Panc1 (cell line): ENCODE measurements around the gene BCS1L.
A peak's percentile ranks its signal among the peaks of the same experiment; 100 is the strongest.

Experiments used
- POLR2AphosphoS5 ChIP-seq: IDR thresholded peaks from 2 replicates; pipeline ENCODE4 v1.6.1; 2012; ENCODE audit warnings: mild to moderate bottlenecking, low read depth, low read length, moderate library complexity
- SIN3A ChIP-seq: IDR thresholded peaks from 2 replicates; pipeline ENCODE4 v1.6.1; 2012; ENCODE audit warnings: low read depth, mild to moderate bottlenecking, low read length, moderate library complexity, borderline replicate concordance; ENCODE audit not compliant: insufficient read depth
- TF ChIP-seq, protein P1 (sequence below): fragments of 450-650 bp; IDR thresholded peaks from 2 replicates; pipeline ENCODE4 v1.5.1; 2017; ENCODE audit warnings: mild to moderate bottlenecking

DNA sequence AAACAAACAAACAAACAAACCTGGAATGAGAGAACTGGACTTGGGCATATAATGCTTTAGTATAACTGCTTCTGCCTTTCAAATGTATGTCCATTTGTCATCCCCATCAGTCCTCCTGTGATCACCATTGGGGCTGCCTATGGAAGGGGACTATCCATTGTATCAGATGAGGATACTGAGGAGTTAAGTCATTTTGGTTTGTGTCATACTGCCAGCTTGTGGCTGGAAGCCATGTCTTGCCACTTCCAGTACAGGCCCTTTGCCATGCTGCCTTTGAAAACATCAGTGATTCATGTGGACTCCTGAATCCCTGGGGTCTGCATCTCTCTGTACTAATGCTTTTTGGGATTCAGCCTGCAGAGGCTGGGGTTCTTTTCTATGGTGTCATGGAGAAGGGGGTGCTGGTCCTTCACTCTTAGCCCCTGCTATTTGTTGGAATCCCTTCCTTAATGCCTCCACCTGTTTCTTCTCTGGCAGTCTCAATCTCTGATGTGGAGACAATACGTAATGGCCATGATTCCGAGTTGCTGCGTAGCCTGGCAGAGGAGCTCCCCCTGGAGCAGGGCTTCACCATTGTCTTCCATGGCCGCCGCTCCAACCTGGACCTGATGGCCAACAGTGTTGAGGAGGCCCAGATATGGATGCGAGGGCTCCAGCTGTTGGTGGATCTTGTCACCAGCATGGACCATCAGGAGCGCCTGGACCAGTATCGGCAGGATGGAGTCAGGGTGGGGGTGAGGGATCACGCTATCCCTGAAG is 41.2 kb upstream of the BCS1L start:
- TF ChIP-seq POLR2AphosphoS5 = no peak
- TF ChIP-seq, protein P1, sequence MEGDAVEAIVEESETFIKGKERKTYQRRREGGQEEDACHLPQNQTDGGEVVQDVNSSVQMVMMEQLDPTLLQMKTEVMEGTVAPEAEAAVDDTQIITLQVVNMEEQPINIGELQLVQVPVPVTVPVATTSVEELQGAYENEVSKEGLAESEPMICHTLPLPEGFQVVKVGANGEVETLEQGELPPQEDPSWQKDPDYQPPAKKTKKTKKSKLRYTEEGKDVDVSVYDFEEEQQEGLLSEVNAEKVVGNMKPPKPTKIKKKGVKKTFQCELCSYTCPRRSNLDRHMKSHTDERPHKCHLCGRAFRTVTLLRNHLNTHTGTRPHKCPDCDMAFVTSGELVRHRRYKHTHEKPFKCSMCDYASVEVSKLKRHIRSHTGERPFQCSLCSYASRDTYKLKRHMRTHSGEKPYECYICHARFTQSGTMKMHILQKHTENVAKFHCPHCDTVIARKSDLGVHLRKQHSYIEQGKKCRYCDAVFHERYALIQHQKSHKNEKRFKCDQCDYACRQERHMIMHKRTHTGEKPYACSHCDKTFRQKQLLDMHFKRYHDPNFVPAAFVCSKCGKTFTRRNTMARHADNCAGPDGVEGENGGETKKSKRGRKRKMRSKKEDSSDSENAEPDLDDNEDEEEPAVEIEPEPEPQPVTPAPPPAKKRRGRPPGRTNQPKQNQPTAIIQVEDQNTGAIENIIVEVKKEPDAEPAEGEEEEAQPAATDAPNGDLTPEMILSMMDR = peak; percentile 65; the same call in 1 of the 2 replicates
- TF ChIP-seq SIN3A = no peak
